COR-L47 (cell line): ENCODE results near the gene F12.

Experiments
- DNase-seq: peaks from one replicate; lab custom pipeline; 2025; lab: John Stamatoyannopoulos, UW

F12 gene

GRCh38 chr5:177355162-177355867 is 54.0 kb downstream of the F12 start:
- DNase-seq, result no peak

- DNase-seq, result no peak
These were observed 54.7 kb downstream of the F12 start for GRCh38 chr5:177354711-177355110.

GRCh38 chr5:177354256-177354655 is 55.1 kb downstream of the F12 start:
- no peak for DNase-seq

- DNase-seq, result no peak
These were observed 56.3 kb downstream of the F12 start for GRCh38 chr5:177353093-177353492.
